GM12878 (cell line): ENCODE measurements around the gene BPIFB4. TPM values are rescaled to one million over a fixed set of nuclear protein-coding genes. Genes with fewer than 3 reads are reported as not detected.

Experiments used
- ATAC-seq: fragments of 200-7000 bp; cut with Tn5 transposase; 3 replicates; pipeline ENCODE4 v1.9.1; 2020; ENCODE audit warnings: mild to moderate bottlenecking, moderate library complexity
- BruUV-seq: library from RNA; stranded (reverse); fragments of 400-500 nt; replicated peaks from 2 replicates; lab custom pipeline; 2021; lab: Mats Ljungman, UMichigan
- CTCF ChIA-PET: fragments of 300-600 bp; sonication (Branson Sonifier 250); formaldehyde crosslinking; extraction: SDS; loops from one replicate; lab custom pipeline; 2021; ENCODE audit warnings: inconsistent platforms; lab: Yijun Ruan, JAX
- POLR2A ChIA-PET: fragments of 350-600 bp; formaldehyde crosslinking; extraction: SDS; loops from one replicate; lab custom pipeline; 2021; ENCODE audit warnings: inconsistent platforms; lab: Charles Lee
- RAD21 ChIA-PET: fragments of 300-600 bp; sonication (Branson Sonifier 250); formaldehyde crosslinking; loops from one replicate; lab custom pipeline; 2023; ENCODE audit warnings: antibody characterized with exemption; ENCODE audit not compliant: unreplicated experiment; lab: Charles Lee
- SMC1A ChIA-PET: fragments of 300-600 bp; sonication (Branson Sonifier 250); formaldehyde crosslinking; loops from one replicate; lab custom pipeline; 2023; ENCODE audit not compliant: unreplicated experiment, uncharacterized antibody; lab: Charles Lee
- DNase-seq: peaks from one replicate; pipeline ENCODE4 v3.0.0-alpha.2; 2011; ENCODE audit warnings: low read depth, low spot score
- FAIRE-seq: peaks from 3 replicates; lab custom pipeline; 2011; peaks lifted over from hg19 to GRCh38; lab: Jason Lieb, UNC
- H2AFZ ChIP-seq: 2 replicates; pipeline ENCODE4 v1.6.0; 2011; ENCODE audit warnings: low read depth, low read length, control low read depth; ENCODE audit not compliant: control insufficient read depth
- H3K27ac ChIP-seq: 2 replicates; pipeline ENCODE4 v1.5.1; 2011; ENCODE audit warnings: control low read depth; ENCODE audit not compliant: control insufficient read depth, insufficient read depth
- H3K27me3 ChIP-seq, 2 experiments: replicated peaks in 1 of 2; 2 replicates each; pipeline versions ENCODE4 v1.6.0 to v1.6.1; 2011; ENCODE audit warnings: low read length in 1 of 2; ENCODE audit not compliant: control insufficient read depth in 2 of 2, insufficient read depth in 2 of 2
- H3K36me3 ChIP-seq, 2 experiments: 2 replicates each; pipeline ENCODE4 v1.5.1; 2011; ENCODE audit warnings: low read length in 1 of 2; ENCODE audit not compliant: control insufficient read depth in 2 of 2, insufficient read depth in 2 of 2
- H3K4me1 ChIP-seq: 2 replicates; pipeline ENCODE4 v1.6.1; 2011; ENCODE audit warnings: mild to moderate bottlenecking, low read length, moderate library complexity, mixed read lengths; ENCODE audit not compliant: control insufficient read depth, insufficient read depth
- H3K4me2 ChIP-seq: 2 replicates; pipeline ENCODE4 v1.6.0; 2011; ENCODE audit warnings: control low read depth; ENCODE audit not compliant: control insufficient read depth, insufficient read depth
- H3K4me3 ChIP-seq: fragments of 200-600 bp; sonication (generic); 2 replicates; pipeline ENCODE4 v1.5.1; 2016
- H3K79me2 ChIP-seq: 2 replicates; pipeline ENCODE4 v1.6.0; 2011; ENCODE audit warnings: low read length; ENCODE audit not compliant: control insufficient read depth, insufficient read depth
- H3K9ac ChIP-seq: 2 replicates; pipeline ENCODE4 v1.8.0; 2011; ENCODE audit warnings: low read length, control low read depth, mixed read lengths; ENCODE audit not compliant: control insufficient read depth, insufficient read depth
- H3K9me3 ChIP-seq: replicated peaks from 3 replicates; pipeline ENCODE4 v1.5.1; 2011; ENCODE audit warnings: mild to moderate bottlenecking, low read length; ENCODE audit not compliant: control insufficient read depth, insufficient read depth
- H4K20me1 ChIP-seq: 2 replicates; pipeline ENCODE4 v1.6.0; 2011; ENCODE audit not compliant: control insufficient read depth, insufficient read depth
- CHD2 ChIP-seq: IDR thresholded peaks from 2 replicates; pipeline ENCODE4 v1.6.1; 2011; ENCODE audit warnings: low read depth, low read length, improper control_type of control experiment, borderline replicate concordance
- CREB1 ChIP-seq: IDR thresholded peaks from 2 replicates; pipeline ENCODE4 v1.6.1; 2012; ENCODE audit warnings: low read depth, mild to moderate bottlenecking, inconsistent platforms
- DPF2 ChIP-seq: fragments of 450-650 bp; IDR thresholded peaks from 2 replicates; pipeline ENCODE4 v1.6.1; 2017; ENCODE audit warnings: mild to moderate bottlenecking
- JUND ChIP-seq: IDR thresholded peaks from 2 replicates; pipeline ENCODE4 v1.6.1; 2012; ENCODE audit warnings: low read depth, mild to moderate bottlenecking, low read length, improper control_type of control experiment, moderate library complexity
- KDM1A ChIP-seq: fragments of 200-600 bp; sonication (generic); IDR thresholded peaks from 2 replicates; pipeline ENCODE4 v1.6.1; 2016; ENCODE audit warnings: borderline replicate concordance
- MEF2A ChIP-seq: IDR thresholded peaks from 2 replicates; pipeline ENCODE4 v1.6.1; 2011; ENCODE audit warnings: low read depth, mild to moderate bottlenecking, low read length, moderate library complexity; ENCODE audit not compliant: insufficient read depth
- NFXL1 ChIP-seq: fragments of 450-650 bp; IDR thresholded peaks from 2 replicates; pipeline ENCODE4 v1.6.1; 2017; ENCODE audit warnings: antibody characterized with exemption, mild to moderate bottlenecking, borderline replicate concordance
- POLR2AphosphoS5 ChIP-seq: IDR thresholded peaks from 2 replicates; pipeline ENCODE4 v1.6.1; 2011; ENCODE audit warnings: mild to moderate bottlenecking, low read length, inconsistent platforms
- RAD51 ChIP-seq: fragments of 450-650 bp; IDR thresholded peaks from 2 replicates; pipeline ENCODE4 v1.6.1; 2016; ENCODE audit warnings: moderate library complexity, mild to moderate bottlenecking, inconsistent platforms
- SUZ12 ChIP-seq: fragments of 200-600 bp; sonication (generic); IDR thresholded peaks from one replicate; pipeline ENCODE4 v1.6.1; 2018; ENCODE audit warnings: antibody characterized with exemption, mild to moderate bottlenecking; ENCODE audit not compliant: unreplicated experiment
- TBL1XR1 ChIP-seq: IDR thresholded peaks from 2 replicates; pipeline ENCODE4 v1.6.1; 2012; ENCODE audit warnings: low read depth, low read length, improper control_type of control experiment
- ZNF217 ChIP-seq: fragments of 450-650 bp; IDR thresholded peaks from 2 replicates; pipeline ENCODE4 v1.6.1; 2017; ENCODE audit warnings: antibody characterized with exemption, mild to moderate bottlenecking
- WGBS: methylation state at CpG from one replicate; pipeline ENCODE4 v1.1.6; 2016; ENCODE audit warnings: low lambda C conversion rate; ENCODE audit not compliant: insufficient replicate concordance, insufficient coverage; ENCODE audit errors: missing lambda C conversion rate; 5-methylcytosine and 5-hydroxymethylcytosine counted together
- in situ Hi-C: fragments of 300-500 bp; cut with MboI; formaldehyde crosslinking; loops from 9 replicates; pipeline ENCODE4 v1.14.3; 2018; ENCODE audit warnings: mixed read lengths
- intact Hi-C: fragments of 100-400 bp; cut with micrococcal nuclease; formaldehyde crosslinking; loops from one replicate; pipeline ENCODE4 v1.14.2; 2022; ENCODE audit not compliant: unreplicated experiment
- polyA plus RNA-seq, 11 experiments: library from polyadenylated mRNA; depleted of rRNA in 4 of 11; unstranded in 6 of 11; stranded (reverse) in 5 of 11; fragments of >200 nt; fragmentation: Nextera tagmentation in 4 of 11; fragmentation: Illumina TruSeq in 1 of 11; extraction: Ambion mirVana in 4 of 11; extraction: Trizol in 1 of 11; gene quantifications; 1 replicate in 1 of 11; 2 replicates in 10 of 11; pipeline versions ENCODE4 v1.2.1 to v1.2.3, GENCODE V29; 2011 to 2016; ENCODE audit warnings: inconsistent platforms in 2 of 11, missing spikeins in 2 of 11, low read depth in 1 of 11
- total RNA-seq, 4 experiments: library from RNA; depleted of rRNA in 3 of 4; stranded (reverse); fragments of >200 nt in 3 of 4; fragmentation: Illumina TruSeq in 1 of 4; extraction: Trizol in 1 of 4; gene quantifications; 2 replicates each; pipeline versions ENCODE4 v1.2.1 to v1.2.3, GENCODE V29; 2013 to 2021
- TF ChIP-seq, protein P1 (sequence below): IDR thresholded peaks from 2 replicates; pipeline ENCODE4 v1.6.1; 2012; ENCODE audit warnings: low read length, inconsistent platforms
- TF ChIP-seq, protein P2 (sequence below): IDR thresholded peaks from 2 replicates; pipeline ENCODE4 v1.6.1; 2012; ENCODE audit warnings: improper control_type of control experiment, low read depth, low read length; ENCODE audit not compliant: insufficient replicate concordance

The BPIFB4 gene
- total and polyA plus RNA-seq, 10 of the 15 experiments (the other 5 are each of a cell fraction or from before 2014, with no cell fraction given), result 0.12 TPM; not detected in 9

DNA sequence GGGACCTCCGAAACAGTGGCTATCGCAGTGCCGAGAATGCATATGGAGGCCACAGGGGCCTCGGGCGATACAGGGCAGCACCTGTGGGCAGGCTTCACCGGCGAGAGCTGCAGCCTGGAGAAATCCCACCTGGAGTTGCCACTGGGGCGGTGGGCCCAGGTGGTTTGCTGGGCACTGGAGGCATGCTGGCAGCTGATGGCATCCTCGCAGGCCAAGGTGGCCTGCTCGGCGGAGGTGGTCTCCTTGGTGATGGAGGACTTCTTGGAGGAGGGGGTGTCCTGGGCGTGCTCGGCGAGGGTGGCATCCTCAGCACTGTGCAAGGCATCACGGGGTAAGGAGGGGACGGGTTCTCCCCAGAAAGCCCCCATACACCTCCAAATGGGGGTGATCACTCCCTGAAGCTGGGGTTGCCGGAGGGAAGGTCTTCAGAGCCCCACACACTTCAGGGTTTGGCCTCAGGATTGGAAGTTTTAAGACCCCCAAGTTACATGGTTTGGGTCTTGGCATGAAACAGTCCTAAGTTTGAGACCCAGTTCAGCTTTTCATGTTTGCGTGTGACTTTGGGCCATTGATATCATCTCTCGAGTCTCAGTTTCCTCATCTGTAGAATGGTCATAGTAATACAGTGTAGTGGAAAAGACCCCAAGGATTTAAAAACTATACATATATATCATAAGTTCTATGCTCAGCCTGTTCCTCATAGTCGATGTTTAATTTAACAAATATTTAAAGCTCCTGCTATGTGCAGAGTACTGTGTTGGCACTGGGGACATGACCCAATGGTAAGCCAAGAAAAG lies 4.3 kb downstream of the BPIFB4 start (continued):
- TF ChIP-seq NFXL1 (no peak), DPF2 (no peak), POLR2AphosphoS5 (no peak), CHD2 (no peak)
- TF ChIP-seq, protein P1, sequence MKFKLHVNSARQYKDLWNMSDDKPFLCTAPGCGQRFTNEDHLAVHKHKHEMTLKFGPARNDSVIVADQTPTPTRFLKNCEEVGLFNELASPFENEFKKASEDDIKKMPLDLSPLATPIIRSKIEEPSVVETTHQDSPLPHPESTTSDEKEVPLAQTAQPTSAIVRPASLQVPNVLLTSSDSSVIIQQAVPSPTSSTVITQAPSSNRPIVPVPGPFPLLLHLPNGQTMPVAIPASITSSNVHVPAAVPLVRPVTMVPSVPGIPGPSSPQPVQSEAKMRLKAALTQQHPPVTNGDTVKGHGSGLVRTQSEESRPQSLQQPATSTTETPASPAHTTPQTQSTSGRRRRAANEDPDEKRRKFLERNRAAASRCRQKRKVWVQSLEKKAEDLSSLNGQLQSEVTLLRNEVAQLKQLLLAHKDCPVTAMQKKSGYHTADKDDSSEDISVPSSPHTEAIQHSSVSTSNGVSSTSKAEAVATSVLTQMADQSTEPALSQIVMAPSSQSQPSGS, result no peak

DNA sequence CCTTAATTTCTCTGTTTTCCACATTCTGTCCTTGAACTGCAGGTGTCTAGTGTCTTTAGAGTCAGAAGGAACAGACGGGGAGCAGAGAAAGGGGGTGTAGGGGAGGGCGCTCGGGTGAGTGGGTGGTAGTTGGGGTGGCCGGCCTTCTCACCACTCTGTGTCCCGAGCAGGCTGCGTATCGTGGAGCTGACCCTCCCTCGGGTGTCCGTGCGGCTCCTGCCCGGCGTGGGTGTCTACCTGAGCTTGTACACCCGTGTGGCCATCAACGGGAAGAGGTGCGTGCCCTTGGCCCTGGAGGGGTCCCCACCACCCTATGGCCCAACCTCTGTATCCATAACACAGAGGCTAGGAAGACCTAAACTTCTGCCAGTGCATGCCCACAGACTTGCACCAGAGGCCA lies 5.3 kb downstream of the BPIFB4 start:
- FAIRE-seq, result no peak
- no peak overlapping the region for H3K9ac ChIP-seq
- SMC1A ChIA-PET, result no interaction called here
- H2AFZ ChIP-seq, result no peak overlapping the region
- TF ChIP-seq, protein P2, sequence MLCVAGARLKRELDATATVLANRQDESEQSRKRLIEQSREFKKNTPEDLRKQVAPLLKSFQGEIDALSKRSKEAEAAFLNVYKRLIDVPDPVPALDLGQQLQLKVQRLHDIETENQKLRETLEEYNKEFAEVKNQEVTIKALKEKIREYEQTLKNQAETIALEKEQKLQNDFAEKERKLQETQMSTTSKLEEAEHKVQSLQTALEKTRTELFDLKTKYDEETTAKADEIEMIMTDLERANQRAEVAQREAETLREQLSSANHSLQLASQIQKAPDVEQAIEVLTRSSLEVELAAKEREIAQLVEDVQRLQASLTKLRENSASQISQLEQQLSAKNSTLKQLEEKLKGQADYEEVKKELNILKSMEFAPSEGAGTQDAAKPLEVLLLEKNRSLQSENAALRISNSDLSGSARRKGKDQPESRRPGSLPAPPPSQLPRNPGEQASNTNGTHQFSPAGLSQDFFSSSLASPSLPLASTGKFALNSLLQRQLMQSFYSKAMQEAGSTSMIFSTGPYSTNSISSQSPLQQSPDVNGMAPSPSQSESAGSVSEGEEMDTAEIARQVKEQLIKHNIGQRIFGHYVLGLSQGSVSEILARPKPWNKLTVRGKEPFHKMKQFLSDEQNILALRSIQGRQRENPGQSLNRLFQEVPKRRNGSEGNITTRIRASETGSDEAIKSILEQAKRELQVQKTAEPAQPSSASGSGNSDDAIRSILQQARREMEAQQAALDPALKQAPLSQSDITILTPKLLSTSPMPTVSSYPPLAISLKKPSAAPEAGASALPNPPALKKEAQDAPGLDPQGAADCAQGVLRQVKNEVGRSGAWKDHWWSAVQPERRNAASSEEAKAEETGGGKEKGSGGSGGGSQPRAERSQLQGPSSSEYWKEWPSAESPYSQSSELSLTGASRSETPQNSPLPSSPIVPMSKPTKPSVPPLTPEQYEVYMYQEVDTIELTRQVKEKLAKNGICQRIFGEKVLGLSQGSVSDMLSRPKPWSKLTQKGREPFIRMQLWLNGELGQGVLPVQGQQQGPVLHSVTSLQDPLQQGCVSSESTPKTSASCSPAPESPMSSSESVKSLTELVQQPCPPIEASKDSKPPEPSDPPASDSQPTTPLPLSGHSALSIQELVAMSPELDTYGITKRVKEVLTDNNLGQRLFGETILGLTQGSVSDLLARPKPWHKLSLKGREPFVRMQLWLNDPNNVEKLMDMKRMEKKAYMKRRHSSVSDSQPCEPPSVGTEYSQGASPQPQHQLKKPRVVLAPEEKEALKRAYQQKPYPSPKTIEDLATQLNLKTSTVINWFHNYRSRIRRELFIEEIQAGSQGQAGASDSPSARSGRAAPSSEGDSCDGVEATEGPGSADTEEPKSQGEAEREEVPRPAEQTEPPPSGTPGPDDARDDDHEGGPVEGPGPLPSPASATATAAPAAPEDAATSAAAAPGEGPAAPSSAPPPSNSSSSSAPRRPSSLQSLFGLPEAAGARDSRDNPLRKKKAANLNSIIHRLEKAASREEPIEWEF, result no peak
- TF ChIP-seq MEF2A, result no peak
- TF ChIP-seq RAD51, result no peak
- no peak for TF ChIP-seq KDM1A
- no peak for TF ChIP-seq ZNF217
- TF ChIP-seq TBL1XR1, result no peak
- no peak for TF ChIP-seq SUZ12
- no peak for TF ChIP-seq JUND
- TF ChIP-seq CREB1, result no peak
- TF ChIP-seq, protein P1, result no peak
- TF ChIP-seq, all 136 proteins: peak for 0
- RAD21 ChIA-PET, result no interaction called here
- Histone ChIP-seq H3K9me3 (no peaks in the 10 kb centered on the region), H3K4me1 (no peaks in the 10 kb centered on the region), H4K20me1 (no peaks in the 10 kb centered on the region), H3K36me3 (no peaks in the 10 kb centered on the region), H3K27me3 (peaks cover 0 to 3% of the 10 kb centered on the region in 2 experiments; a peak in 2 of 4 replicates), H3K79me2 (no peaks in the 10 kb centered on the region), H3K4me3 (no peak overlapping the region), H3K4me2 (no peak overlapping the region), H3K27ac (no peak overlapping the region)
- intact Hi-C loops, result no loop called here
- ATAC-seq (no peak), DNase-seq (no peak)
- in situ Hi-C loops, result no loop called here
- POLR2A ChIA-PET, result no interaction called here
- 43% methylated on average over 10 of the region's 15 CpGs for WGBS
- CTCF ChIA-PET, result no interaction called here
- no TSS peak for BruUV-seq
